Ishikawa (cell line): Measurements from ENCODE around the gene LRP1-AS.

Experiments used
- CEBPB ChIP-seq: IDR thresholded peaks from 2 replicates; pipeline ENCODE4 v1.6.1; 2012
- CREB1 ChIP-seq: IDR thresholded peaks from 2 replicates; pipeline ENCODE4 v1.6.1; 2012; ENCODE audit warnings: low read depth
- EGR1 ChIP-seq: IDR thresholded peaks from 2 replicates; pipeline ENCODE4 v1.6.1; 2012
- EP300 ChIP-seq: IDR thresholded peaks from 2 replicates; pipeline ENCODE4 v1.6.1; 2012; ENCODE audit warnings: borderline replicate concordance
- FOXM1 ChIP-seq: IDR thresholded peaks from 2 replicates; pipeline ENCODE4 v1.6.1; 2012; ENCODE audit warnings: low read depth, borderline replicate concordance
- NFIC ChIP-seq: IDR thresholded peaks from 2 replicates; pipeline ENCODE4 v1.6.1; 2012
- RAD21 ChIP-seq: IDR thresholded peaks from 2 replicates; pipeline ENCODE4 v1.6.1; 2012; ENCODE audit warnings: low read depth
- TAF1 ChIP-seq: IDR thresholded peaks from 2 replicates; pipeline ENCODE4 v1.6.1; 2012; ENCODE audit warnings: low read depth, mild to moderate bottlenecking
- TCF12 ChIP-seq: IDR thresholded peaks from 2 replicates; pipeline ENCODE4 v1.6.1; 2012; ENCODE audit warnings: low read depth
- TEAD4 ChIP-seq: IDR thresholded peaks from 2 replicates; pipeline ENCODE4 v1.6.1; 2012
- YY1 ChIP-seq: IDR thresholded peaks from 2 replicates; pipeline ENCODE4 v1.6.1; 2012; ENCODE audit warnings: low read depth
- ZBTB7A ChIP-seq: IDR thresholded peaks from 2 replicates; pipeline ENCODE4 v1.6.1; 2012; ENCODE audit warnings: low read depth
- TF ChIP-seq, protein P1 (sequence below): IDR thresholded peaks from 2 replicates; pipeline ENCODE4 v1.6.1; 2012
- TF ChIP-seq, protein P2 (sequence below): IDR thresholded peaks from 2 replicates; pipeline ENCODE4 v1.6.1; 2012
- TF ChIP-seq, protein P3 (sequence below): IDR thresholded peaks from 2 replicates; pipeline ENCODE4 v1.6.1; 2012; ENCODE audit warnings: low read depth, mild to moderate bottlenecking

The LRP1-AS gene

DNA sequence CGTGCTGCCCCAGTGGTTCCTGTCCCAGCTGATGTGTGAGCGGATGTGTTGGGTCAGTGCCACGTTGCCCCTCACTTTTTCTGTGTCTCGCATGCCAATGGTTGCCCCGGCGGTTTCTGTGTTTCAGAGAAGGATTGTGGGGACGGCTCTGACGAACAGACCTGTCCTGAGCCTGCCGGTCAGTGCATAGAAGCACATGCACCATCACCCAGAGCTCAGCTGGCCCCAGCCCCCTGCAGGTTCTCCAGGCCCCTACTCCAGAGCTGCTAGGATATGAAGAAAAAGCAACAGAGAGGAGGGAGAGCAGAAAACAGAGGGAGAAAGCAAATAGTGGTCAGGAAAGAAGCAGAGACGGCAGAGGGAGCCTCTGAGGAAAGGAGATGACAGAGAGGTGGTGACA, 20.6 kb upstream of the LRP1-AS start:
- TF ChIP-seq, protein P1, sequence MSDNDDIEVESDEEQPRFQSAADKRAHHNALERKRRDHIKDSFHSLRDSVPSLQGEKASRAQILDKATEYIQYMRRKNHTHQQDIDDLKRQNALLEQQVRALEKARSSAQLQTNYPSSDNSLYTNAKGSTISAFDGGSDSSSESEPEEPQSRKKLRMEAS: no peak
- TF ChIP-seq RAD21 (no peak), TEAD4 (no peak)

DNA sequence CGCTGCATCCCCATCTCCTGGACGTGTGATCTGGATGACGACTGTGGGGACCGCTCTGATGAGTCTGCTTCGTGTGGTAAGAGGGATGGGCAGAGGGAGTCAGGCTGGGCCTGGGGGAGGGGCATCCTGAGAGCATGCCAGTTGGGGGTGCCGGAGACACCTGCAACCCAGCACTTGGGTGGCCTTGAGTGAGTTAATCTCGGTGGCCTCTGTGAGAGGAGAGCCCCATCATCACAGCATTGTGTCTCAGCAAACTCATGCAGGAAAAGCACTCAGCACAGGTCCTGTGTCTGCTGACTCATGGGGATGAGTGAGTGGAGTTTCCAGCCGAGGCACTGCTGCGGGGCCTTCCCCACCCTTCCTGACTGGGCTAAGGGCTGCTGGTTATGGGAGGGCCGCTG, 19.6 kb upstream of the LRP1-AS start:
- TF ChIP-seq EP300 (no peak), NFIC (no peak), RAD21 (no peak), EGR1 (no peak), TCF12 (no peak), ZBTB7A (no peak), TAF1 (no peak), TEAD4 (no peak), FOXM1 (no peak), CREB1 (no peak), CEBPB (no peak), YY1 (no peak)
- TF ChIP-seq, protein P1: no peak
- TF ChIP-seq, protein P2, sequence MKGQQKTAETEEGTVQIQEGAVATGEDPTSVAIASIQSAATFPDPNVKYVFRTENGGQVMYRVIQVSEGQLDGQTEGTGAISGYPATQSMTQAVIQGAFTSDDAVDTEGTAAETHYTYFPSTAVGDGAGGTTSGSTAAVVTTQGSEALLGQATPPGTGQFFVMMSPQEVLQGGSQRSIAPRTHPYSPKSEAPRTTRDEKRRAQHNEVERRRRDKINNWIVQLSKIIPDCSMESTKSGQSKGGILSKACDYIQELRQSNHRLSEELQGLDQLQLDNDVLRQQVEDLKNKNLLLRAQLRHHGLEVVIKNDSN: no peak
- TF ChIP-seq, protein P3, sequence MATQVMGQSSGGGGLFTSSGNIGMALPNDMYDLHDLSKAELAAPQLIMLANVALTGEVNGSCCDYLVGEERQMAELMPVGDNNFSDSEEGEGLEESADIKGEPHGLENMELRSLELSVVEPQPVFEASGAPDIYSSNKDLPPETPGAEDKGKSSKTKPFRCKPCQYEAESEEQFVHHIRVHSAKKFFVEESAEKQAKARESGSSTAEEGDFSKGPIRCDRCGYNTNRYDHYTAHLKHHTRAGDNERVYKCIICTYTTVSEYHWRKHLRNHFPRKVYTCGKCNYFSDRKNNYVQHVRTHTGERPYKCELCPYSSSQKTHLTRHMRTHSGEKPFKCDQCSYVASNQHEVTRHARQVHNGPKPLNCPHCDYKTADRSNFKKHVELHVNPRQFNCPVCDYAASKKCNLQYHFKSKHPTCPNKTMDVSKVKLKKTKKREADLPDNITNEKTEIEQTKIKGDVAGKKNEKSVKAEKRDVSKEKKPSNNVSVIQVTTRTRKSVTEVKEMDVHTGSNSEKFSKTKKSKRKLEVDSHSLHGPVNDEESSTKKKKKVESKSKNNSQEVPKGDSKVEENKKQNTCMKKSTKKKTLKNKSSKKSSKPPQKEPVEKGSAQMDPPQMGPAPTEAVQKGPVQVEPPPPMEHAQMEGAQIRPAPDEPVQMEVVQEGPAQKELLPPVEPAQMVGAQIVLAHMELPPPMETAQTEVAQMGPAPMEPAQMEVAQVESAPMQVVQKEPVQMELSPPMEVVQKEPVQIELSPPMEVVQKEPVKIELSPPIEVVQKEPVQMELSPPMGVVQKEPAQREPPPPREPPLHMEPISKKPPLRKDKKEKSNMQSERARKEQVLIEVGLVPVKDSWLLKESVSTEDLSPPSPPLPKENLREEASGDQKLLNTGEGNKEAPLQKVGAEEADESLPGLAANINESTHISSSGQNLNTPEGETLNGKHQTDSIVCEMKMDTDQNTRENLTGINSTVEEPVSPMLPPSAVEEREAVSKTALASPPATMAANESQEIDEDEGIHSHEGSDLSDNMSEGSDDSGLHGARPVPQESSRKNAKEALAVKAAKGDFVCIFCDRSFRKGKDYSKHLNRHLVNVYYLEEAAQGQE: no peak

DNA sequence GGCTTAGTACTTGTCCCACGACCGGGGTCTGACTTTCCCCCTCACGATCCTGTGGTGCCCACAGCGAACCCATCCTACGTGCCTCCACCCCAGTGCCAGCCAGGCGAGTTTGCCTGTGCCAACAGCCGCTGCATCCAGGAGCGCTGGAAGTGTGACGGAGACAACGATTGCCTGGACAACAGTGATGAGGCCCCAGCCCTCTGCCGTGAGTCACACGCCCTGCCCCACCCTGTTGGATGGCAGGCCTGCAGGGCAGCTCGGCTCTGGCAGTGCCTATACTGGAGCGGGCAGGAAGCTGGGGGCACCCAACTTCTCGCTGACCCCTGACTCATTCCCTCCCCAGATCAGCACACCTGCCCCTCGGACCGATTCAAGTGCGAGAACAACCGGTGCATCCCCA, 18.3 kb upstream of the LRP1-AS start:
- TF ChIP-seq ZBTB7A: no peak
- TF ChIP-seq TEAD4: no peak
- no peak for TF ChIP-seq TCF12
- no peak for TF ChIP-seq TAF1
- TF ChIP-seq NFIC: no peak
- no peak for TF ChIP-seq YY1
- TF ChIP-seq, protein P2: no peak
- no peak for TF ChIP-seq CEBPB
- no peak for TF ChIP-seq EP300
- no peak for TF ChIP-seq RAD21
- no peak for TF ChIP-seq FOXM1
- TF ChIP-seq CREB1: no peak
- no peak for TF ChIP-seq EGR1
- TF ChIP-seq, protein P1: no peak
- TF ChIP-seq, protein P3: no peak

DNA sequence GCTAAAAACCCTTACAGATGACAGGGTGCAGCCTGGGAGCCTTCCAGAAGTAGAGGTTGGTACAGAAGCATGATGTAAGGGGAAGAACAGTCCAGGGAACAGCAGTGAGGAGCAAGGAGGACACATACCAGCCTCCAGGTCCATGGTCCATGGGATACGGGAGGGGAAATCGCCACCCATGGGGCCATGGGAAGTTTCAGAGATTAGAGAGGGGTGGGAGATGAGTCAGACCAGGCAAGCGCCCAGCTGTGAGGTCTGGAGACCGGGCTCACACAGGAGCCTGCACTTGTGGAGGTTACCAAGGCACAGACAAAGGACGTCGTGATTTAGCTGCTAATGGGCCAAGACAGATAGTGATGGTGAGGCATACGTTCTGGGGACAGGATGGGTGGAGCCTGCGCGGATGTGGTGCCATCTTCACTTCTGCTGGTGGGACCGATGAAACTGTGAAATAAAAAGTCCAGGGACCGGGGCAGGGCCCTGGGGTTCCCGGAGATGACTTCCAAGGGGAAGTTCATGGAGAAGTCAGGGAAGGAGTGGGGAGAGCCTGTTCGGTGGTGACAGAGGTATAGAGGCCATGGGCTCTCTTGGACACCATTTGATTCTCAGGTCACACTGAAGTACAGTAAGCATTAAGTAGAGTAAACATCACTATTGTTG, 17.7 kb upstream of the LRP1-AS start:
- TF ChIP-seq ZBTB7A (no peak), EGR1 (no peak), RAD21 (no peak), CREB1 (no peak), TAF1 (no peak), TEAD4 (no peak), FOXM1 (no peak), EP300 (no peak), CEBPB (no peak), NFIC (no peak)
- TF ChIP-seq, protein P2: no peak
- TF ChIP-seq, protein P3: no peak
